Measurements from ENCODE around the gene URGCP.

URGCP gene, protein sequence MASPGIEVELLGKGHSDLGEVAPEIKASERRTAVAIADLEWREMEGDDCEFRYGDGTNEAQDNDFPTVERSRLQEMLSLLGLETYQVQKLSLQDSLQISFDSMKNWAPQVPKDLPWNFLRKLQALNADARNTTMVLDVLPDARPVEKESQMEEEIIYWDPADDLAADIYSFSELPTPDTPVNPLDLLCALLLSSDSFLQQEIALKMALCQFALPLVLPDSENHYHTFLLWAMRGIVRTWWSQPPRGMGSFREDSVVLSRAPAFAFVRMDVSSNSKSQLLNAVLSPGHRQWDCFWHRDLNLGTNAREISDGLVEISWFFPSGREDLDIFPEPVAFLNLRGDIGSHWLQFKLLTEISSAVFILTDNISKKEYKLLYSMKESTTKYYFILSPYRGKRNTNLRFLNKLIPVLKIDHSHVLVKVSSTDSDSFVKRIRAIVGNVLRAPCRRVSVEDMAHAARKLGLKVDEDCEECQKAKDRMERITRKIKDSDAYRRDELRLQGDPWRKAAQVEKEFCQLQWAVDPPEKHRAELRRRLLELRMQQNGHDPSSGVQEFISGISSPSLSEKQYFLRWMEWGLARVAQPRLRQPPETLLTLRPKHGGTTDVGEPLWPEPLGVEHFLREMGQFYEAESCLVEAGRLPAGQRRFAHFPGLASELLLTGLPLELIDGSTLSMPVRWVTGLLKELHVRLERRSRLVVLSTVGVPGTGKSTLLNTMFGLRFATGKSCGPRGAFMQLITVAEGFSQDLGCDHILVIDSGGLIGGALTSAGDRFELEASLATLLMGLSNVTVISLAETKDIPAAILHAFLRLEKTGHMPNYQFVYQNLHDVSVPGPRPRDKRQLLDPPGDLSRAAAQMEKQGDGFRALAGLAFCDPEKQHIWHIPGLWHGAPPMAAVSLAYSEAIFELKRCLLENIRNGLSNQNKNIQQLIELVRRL

DNA sequence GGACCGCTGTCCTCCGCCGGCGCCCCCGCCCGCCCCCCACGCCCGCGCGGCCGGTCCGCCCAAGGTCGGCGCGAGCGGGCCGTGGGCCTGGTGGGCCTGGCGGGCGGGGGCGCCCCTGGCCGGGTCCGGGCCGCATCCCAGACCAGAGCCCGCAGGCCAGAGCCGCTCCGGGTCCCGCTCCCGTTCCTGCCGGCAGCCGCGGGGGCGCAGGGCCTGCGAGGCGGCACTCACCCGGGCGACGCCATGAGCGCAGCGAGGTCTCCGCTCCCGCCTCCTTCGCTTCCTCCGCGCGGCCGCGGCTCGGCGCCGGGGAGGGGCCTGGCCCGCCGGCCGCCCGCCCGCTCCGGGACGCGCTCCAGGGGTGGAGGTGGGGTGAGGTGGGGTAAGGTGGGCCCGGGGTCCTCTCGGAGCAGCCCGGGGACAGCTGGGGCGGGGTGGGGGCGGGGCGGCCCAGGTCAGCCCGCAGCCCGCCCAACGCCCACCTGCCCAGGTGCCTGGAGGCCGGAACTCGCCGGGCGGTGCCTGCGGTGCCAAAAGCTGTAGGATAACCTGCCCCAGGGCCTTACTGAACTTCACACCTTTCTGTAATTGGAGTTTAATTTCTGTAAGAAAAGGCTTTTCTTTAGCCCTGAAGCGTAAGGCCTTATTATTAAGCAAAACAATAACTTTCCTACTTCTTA, at the start of gene URGCP:
Gene URGCP (minus strand): TSS at position 266 of the 680 bp plus-strand sequence. CDS start 21 bp downstream, at position 245.
- DNase-seq, result peak; percentile 32 to 34

DNA sequence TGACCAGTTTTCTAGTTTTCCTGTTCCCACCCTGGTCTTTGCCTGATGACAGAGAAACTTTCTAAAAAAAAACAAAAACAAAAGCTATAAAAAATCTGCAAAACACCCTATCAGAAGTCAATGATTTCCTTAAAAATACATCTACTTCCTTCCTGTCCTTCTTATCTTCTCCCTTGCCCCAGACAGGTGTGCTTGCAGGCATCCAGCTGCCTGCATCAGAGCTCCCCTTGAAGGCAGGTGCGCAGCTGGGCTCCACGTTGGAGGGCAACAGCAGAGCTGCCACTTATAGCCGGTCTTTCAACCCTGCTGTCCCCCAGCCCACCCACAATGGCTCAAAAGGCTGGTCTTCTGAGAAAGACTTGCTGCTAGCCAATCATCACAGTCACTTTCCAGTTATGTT, 49.6 kb upstream of the URGCP start:
- DNase-seq, result no peak

DNA sequence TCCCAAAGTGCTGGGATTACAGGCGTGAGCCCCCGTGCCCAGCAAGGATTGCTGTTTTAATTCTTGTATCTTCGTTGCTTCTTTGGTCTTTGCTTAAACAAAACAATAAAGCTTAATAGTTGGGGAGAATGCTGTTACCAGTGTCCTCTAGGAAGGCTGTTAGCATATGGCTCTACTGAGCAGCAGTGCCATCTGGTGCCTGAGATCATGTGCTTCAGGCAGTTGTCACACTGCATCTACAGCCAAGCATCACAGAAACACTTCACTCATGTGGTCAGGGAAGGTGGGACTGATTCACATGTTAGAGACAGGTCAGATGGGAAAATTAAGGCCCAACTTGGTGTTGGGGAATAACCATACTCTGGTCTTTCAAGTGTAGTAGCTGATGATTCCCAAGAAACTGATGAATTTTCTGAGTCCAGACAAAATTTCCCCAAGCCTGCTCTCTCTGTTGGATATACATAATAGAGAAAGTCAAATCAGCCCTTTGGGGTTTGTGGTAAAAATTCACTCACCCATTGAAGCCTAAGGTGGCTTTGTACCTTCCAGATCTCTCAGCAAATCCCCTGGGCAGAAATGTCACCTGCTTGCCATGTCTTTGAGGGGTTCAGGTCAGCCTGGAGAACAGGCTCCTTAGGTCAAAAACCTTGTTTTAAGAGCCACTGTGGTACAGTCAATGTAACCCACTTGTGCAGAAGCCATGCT, 48.3 kb upstream of the URGCP start:
- peak; percentile 19 to 49 for DNase-seq

DNA sequence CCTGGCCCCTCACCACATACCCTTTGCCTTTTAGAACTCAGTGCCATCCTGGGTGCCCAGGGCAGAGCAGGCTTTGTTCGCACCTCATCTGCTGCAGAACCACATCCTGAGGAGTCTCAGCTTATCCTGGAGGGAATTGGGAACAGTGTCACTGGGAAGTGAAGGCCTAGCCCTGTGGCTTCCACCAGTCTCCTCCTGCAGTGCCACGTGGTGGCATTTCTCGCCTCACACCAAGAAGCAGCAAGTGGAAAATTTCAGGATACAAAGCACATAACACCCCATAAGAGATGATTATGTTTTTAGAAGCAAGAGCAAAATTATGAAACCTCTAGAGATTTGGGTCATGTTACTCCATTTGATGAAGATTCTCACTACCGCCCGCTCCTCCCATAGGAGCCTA, 46.7 kb upstream of the URGCP start:
- no peak for DNase-seq

DNA sequence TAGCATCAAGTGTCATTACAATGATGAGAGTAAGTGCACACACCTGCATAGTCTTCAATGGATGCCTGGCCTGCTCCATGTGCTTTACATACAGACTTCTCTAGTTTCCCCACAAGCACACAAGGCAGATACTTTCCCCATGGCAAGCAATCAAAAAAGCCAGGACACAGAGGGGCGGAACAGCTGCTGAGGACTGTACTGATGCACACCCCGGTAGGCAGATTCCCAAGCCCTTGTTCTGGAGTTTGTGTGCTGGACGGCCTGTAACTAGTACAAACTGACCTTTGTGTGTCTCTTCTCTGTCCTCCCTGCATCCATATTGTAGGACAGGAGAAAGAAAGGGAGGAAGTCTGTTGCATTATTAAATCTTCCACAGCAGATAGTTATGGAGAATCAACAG, 45.6 kb upstream of the URGCP start:
- DNase-seq, result no peak

DNA sequence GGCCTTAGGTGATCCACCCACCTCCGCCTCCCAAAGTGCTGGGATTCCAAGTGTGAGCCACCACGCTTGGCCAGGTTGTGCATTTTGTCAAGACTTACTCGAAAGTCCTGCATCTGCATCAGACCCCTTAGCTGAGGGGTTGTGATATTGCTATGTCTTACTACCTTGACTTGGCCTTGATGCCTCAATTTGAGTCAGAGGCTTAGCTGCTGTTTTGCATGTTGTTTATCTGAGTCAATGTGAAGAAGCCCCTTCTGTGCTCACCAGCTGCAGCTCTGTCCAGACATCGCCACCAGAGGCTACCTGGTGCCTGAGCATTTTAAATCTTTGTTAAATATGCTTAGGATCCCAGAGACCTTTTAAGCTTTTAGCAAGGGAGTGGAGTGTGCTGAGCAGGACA, 37.9 kb upstream of the URGCP start:
- no peak for DNase-seq

DNA sequence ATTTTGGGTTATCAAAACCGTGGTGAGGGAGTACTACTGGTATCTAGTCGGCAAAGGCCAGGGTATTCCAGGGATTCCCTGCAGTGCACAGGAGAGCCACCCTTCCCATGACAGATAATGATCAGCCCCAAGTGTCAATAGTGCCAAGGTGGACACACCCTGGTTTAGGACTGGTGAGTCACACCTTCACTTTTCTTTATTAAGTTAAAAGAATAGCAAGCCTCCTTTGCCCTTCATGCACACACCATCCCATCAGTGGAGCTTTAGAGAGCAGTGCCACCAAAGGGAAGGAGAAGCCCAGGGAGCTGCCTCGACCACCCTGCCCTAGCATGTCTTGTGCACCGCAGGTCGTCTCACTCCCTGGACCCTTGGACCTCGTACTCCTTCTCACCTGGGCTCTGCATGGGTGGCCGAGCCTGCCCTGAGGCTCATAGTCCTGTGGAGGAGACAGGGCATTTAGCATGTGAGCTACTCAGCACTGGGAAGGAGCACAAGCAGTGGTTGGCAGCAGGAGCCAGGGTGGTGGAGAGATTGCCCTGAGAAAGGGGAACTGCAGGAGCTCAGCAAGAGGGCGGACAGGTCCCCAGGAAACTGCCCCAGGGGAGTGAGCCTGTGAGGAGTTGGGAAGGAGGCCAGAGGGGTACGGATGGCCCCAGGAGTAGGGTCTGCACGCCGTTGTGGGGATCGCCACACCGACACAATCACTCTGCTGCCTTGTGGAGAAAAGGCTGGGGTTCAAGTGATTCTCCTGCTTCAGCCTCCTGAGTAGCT, 37.2 kb upstream of the URGCP start:
- no peak for DNase-seq

DNA sequence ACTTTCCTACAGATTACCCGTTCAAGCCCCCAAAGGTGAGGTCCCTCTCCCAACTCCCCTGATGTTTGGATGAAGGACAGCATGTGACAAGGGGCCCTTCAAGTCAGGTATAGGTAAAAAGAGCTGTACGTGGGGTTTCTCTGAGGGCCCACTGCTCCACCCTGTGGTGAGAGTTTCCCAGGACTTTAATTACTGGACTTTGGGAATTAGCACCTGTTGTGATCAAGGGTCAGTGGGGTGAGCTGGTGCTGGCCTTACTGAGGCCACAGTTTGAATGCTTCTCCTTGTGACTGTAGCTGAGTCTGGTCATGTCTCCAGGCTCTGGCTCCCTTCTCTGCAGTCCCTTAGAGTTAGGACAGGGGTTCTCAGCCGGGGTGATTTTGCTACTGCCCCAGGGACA, 36.6 kb upstream of the URGCP start:
- no peak for DNase-seq

DNA sequence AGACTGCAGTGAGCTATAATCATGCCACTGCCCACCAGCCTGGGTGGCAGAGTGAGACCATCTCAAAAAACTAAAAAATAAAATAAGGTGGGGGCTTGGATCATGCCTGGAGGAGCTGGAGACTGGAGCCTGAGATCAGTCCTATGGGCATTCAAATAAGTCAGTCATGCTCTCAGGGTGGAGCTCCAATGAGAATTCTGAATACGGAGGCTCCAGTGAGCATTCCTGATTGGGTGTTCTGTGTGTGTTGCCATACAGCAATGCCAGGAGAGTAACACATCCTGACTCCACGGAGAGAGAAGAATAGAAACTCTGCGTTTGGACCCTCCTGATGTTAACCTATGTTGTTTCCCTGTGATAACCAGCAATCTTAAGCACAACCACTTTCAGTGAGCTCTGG, 35.9 kb upstream of the URGCP start:
- no peak for DNase-seq

DNA sequence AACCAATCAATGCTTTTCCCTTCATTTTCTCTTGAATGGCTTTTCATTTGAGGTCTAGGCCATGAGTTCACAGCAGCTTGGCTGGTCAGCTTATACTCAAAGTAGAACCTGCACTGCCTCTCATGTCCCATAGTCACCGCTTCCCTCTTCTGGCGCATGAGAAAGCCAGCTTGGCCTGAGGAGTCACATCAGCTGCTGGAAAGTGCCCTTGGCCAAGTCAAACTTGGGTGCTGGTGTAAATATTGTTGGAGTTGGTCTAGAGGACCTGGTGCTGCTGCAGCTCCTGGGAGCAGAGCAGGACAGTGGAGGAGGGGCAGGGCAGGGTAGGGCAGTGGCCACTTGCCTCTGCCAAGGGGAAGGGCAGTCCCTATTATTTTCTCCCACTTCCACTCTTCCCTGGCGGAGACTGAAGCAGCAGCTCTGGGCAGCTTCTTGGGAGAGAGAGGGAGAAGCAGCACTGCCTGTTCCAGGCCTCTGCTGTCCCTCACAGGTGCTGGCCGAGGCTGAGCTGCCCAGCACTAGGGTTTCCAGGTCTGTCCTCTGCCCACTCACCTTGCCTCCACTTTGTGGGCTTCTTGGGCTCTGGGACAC, 32.6 kb upstream of the URGCP start:
- DNase-seq, result no peak

DNA sequence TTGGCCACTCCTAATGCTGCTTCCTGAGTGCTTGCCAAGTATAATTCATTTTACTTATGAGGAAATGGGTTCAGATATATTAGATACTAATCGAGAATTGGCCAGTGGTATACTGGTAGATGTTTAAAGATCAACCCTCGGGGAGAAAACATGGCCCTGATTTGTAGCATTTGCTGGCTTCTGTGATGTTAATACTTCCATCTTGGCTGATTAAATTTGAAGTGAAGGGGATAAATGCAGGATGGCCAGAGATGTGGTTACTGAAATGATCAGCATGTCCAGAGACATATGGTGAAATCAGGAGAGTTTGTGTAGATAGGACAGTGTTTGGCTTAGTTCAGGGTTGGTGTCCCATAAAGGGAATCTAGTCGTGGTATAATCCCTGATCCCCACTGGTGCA, 31.0 kb upstream of the URGCP start:
- no peak for DNase-seq

DNA sequence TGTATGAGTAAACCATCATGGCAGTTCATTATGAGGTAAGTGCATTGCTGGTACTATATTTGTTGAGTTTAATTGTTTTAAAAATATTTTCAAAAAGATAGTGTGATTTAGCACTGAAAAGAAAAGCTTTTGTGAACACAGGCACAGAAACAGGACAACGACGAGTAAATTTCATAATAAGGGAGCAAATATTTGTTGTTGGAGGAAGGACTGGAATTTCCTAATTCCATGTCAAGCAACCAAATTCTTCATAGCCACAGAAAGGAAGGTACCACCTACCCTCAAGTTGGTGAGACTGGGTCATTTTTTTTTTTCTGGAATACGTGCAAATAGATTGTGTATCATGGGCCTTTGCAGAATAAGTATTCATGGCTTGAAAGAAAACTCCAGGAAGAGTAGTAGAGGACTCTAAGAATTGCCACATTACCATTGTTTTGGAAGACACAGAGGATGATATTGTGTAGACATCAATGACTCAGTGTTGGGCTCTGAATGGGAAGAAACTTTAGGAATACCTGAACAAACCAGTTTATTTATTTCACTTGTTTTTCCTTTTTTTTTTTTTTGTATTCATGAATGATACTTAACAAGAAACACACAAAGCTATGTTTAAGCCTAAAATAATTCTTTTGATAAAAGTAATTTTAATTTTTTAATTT, 27.6 kb upstream of the URGCP start:
- no peak for DNase-seq

DNA sequence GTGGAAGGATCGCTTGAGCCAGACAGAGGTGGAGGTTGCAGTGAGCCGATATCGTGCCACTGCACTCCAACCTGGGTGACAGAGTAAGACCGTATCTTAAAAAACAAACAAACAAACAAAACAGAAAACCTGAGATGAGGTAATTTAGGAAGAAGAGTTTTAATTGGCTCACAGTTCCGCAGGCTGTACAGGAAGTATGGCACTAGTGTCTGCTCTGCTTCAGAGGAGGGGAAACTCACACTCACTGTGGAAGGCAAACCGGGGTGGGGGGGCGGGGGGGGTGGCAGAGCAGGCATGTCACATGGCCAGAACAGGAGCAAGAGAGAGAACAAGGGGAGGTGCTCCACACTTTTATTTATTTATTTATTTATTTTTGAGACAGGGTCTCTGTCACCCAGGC, 24.9 kb upstream of the URGCP start:
- no peak for DNase-seq

DNA sequence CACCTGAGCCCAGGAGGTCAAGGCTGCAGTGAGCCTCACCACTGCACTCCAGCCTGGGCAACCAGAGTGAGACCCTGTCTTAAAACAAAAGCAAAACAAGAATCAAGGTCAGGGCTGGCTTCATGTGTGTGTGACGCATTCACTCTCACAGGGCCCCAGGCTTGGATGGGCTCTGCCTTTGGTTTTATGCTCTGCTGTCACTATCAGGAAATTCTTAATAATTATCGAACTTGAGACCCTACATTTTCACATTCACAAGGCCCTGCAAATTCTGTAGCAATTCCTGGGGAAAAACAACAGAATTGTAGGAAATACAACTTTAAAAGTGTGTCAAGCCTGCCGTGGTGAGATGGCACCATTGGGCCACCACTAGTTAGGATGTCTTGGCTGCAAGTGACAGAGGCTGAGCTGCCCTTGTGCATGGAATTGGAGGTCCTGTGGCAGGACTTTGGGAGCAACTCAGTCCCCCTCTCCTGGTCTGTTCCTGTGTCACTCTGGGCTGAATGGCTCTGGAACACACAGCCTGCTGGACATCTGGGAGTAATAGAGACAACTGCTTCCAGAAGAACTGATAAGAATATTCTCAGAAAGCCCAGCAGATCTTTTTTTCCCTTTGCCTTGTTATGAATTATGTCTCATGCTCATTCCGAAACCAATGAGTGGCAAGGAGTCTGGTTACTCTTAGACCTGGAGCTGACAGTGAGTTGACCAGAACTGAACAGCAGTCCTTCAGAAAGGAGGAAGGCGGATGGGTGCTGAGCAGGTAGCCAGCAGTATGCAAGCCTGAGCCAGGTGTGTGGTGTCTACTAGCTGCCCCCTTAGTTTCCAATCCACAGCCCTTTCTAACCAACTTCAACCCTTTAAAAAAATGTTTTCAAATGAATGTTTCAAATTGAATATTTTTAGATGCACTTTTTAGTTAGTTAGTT, 23.4 kb upstream of the URGCP start:
- no peak for DNase-seq

DNA sequence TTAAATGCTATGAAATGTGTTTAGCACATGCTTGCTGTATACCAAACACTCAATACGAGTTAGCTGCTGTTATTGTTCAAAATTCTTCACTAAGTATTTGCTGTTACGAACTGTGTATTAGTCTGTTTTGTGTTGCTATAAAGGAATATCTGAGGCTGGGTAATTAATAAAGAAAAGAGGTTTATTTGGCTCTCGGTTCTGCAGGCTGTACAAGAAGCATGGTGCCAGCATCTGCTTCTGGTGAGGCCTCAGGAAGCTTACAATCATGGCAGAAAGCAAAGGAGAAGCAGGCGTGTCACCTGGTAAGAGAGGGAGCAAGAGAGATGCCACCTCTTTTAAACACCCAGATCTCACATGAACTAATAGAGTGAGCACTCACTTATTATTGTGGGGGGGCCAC, 21.4 kb upstream of the URGCP start:
- no peak for DNase-seq

DNA sequence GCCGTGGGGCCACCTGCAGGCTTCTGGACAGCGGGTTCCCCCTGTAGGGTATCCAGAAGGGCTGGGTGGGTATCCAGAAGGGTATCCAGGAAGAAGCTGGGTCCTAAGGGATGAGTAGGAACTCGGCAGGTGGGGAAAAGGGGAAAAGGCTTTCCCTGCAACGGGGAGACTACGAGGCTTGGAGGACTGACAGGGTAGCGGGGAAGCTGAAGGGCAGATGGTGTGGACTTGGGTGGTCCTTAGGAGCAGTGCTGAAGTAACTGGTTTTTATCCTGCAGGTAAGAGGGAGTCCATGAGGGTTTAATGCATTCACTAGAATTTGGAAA, 20.4 kb upstream of the URGCP start:
- DNase-seq, result no peak

DNA sequence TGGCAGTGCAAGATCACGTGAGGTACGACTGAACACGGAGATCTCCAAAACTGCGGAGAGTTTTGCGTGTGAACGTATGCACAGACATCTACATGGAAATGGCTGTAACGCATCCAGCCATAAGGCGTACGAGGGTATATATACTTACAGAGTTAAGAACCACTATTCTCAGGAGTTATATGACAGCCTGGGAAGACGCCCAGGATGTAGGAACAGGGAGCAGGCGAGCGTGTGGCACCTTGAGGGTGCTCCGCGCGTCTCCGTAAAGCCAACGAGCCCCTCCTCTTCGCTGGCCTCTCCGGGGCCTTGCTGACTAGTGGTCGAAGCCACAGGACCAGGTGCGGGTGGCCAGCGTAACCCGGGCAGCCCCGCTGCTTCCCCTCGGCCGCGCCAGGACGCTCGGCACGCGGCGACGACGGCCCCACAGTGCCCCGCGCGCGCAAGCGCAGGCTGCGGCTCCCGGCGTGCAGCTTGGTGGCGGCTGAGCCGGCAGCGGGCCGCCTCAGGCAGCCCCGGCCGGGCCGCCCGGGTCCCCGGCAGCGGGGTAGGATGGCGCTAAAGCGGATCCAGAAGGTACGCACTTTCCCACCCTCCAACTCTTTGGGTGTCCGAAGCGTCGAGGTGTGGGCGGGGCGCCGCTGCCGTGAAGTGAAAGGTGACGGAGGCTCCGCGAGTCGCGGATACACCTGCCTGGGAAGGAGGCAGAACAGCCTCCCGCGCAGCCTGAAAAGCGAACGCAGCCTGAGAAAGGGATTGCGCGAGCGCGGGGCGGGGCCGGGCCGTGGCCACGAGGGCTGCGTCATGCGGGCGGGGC, 19.8 kb upstream of the URGCP start, which contains the start of gene UBE2D4:
Gene UBE2D4 (plus strand): TSS at position 453 of the 814 bp plus-strand sequence. CDS start 97 bp downstream, at position 550.
- peak; percentile 76 to 81 for DNase-seq

DNA sequence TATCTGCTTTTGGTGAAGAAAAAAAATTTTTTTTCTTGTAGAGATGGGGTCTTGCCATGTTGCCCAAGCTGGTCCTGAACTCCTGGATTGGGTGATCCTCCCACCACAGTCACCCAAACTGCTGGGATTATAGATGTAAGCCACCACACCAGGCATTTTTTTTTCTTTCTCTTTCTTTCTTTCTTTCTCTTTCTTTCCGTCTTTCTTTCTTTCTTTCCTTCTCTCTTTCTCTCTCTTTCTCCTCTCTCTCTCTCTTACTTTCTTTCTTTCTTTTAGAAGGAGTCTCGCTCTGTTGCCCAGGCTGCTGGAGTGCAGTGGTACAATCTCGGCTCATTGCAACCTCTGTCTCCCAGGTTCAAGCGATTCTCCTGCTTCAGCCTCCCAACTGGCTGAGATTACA, 16.3 kb upstream of the URGCP start:
- DNase-seq, result no peak

DNA sequence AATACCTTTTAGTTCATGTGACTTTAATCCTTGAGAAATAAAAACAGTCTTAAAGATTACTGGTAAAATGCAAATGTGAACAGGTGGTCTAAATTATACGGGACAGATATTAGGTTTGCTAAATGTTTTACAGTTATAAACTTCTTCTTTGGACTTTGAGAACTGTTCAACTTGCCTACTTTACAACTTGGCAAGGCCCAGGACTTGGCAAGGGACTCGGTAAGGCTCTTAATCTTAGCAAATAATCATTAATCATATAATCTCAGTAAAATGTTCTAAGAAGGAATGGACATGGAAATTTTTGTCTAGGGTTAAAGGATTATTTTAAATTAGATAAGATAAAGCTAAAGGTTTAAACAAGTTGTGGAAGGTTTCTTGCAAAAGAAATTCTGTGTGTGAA, 15.0 kb upstream of the URGCP start:
- no peak for DNase-seq
